RKO (cell line): ENCODE results near the gene VEZT.
"Not testable (repeated sequence)": the region's sequence is repeated elsewhere in the genome, so short reads cannot be mapped to it uniquely, and the experiment has no call there.

Experiments used
- DNase-seq: peaks from one replicate; pipeline ENCODE4 v3.0.0-alpha.2; 2016; ENCODE audit warnings: low spot score

Gene VEZT

DNA sequence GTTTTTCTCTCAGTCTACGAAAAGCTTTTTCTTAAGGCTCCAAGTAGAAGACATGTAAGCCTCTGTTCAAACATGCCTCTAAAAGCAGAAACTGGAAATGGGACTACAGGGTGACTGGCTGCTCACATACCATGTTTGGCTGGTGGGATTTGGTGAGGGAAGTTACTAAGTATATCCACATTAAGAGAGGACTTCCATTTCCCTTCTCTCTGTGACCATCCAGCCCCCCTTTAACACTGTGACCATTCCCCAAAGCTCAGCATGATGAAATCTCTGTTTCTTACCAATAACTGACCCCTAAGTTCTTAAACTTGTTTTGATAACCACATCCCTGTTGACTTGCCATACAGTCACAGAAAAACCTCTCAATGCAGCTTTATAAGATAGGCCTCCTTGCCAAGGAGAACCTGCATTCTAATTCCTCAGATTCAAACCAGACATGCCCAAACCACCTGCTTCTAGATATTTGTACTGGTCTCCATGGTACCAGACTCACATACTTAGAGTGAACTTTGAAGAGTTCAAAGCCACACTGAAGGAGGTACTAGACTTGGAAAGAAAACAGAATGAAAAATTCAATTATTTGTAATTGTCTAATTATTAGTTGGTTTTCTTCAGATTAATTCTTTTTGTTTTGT, 102.2 kb downstream of the VEZT start:
- DNase-seq = no peak

DNA sequence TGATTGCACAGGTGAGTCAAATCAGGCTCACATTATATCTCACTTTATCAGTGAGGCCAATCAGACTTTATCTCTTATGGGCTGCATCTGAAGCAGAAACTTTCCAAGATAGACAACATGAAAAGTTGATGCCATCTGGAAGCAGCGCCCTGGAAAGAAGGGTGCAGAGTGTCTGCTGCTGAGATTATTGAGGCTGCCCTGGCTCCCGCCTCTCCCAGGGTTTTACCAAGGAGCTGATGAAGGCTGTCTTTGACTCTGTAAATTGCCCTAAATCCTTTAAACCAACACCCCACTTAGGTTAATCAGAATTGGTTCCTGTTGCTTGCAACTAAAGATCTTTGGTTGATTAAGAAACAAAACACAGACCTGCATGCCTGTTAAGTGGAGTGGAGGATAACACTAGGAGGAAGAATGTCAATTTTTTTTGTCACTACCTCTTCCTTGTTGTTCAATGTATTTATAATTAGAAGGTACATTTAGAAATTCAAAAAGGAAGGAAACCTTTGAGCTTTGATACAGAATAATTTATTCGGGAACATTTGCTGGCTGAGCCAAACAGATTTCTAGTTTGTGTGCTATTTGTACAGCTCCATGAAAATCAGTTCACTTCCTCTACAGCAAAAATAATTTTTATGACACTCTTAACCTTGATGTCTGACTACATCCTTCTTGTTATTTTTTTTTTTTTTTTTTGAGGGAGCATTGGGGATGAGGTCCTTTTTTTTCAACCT, 104.1 kb downstream of the VEZT start:
- DNase-seq = no peak

- no peak for DNase-seq
Measured at GRCh38 chr12:95322326-95322725, 104.7 kb downstream of the VEZT start.

DNA sequence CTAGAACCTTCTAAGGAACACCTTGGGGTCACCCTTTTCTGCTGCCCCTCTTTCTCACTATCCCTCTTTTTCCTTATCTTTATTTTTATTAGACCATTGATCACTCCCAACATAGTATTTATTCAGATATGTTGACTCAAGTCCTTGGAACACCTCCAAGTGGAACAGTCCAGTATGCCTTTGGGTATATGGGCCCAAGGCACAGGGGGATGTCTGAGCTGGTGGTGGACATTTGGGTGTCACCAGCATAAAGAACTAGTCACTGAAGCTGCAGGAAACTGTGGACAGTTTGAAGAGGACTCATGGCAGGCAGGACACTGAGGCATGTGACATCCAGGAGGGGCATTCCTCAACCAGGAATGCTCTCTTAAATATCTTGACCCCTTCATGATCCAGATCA, 105.6 kb downstream of the VEZT start:
- no peak for DNase-seq

DNA sequence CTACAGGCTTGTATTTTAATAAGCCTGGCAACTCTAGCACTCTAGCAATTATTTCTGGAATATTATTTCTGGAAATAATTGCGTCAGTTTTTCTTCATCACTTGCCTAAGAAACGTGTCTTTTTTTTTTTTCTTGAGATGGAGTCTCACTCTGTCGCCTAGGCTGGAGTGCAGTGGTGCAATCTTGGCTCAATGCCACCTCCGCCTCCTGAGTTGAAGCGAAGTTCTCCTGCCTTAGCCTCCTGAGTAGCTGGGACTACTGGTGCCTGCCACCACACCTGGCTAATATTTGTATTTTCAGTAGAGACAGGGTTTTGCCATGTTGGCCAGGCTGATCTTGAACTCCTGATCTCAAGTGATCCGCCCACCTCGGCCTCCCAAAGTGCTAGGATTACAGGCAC, 106.6 kb downstream of the VEZT start:
- not testable (repeated sequence) for DNase-seq

DNA sequence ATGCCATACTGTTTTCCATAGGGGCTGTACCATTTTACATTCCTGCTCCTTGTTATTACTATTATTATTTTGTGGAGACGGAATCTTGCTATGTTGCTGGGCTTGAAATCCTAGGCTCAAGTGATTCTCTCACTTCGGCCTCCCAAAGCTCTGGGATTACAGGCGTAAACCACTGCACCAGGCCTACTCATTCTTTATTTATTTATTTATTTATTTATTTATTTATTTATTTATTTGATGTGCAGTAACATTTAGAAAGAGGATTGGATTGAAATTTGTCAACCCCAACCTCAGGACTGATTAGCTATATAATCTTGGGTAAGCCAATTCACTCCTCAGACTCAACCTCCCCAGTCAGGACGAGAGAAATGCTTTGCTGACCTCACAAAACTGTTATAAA, 107.9 kb downstream of the VEZT start:
- DNase-seq = no peak

GRCh38 chr12:95326445-95326844, 108.8 kb downstream of the VEZT start:
- DNase-seq = no peak

GRCh38 chr12:95326855-95327254, 109.2 kb downstream of the VEZT start:
- no peak for DNase-seq

GRCh38 chr12:95328708-95329107, 111.1 kb downstream of the VEZT start:
- DNase-seq = no peak

DNA sequence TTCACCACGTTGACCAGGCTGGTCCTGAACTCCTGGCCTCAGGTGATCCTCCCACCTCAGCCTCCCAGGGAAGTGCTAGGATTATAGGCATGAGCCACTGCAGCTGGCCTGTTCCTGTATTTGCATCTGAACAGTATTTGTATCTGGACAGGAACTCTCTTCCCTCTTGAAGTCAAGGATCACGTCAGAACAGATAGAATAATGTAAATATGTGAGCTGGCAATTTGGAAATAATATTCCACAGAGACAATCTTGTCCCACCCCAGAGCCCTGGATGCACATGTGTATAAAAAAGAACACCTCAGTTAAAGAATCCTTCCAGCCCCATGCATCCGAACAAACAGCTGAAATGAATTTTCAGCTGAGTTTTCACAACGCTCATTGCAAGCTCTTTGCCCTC, 118.3 kb downstream of the VEZT start:
- DNase-seq = no peak

- peak; percentile 39 for DNase-seq
Measured at GRCh38 chr12:95336387-95337067, 118.9 kb downstream of the VEZT start.

DNA sequence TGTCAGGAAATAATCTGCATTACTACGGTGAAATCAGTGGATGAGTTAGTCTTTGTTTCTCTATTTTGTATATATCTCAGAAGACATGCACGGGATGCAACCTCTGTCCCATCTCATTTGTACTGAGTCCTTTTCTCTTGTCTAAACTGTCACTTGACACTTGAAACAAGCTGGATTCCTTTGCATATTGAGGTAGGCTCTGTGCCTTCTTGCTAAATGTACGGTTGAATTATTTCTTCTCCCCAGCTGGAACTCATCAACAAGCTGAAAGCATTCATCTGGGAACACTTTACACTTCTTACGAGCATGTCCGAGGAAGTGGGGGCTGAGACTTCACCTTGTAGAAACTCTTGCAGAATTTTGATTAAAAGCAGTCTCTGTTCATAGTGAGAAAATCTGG, 119.5 kb downstream of the VEZT start:
- DNase-seq = no peak

DNA sequence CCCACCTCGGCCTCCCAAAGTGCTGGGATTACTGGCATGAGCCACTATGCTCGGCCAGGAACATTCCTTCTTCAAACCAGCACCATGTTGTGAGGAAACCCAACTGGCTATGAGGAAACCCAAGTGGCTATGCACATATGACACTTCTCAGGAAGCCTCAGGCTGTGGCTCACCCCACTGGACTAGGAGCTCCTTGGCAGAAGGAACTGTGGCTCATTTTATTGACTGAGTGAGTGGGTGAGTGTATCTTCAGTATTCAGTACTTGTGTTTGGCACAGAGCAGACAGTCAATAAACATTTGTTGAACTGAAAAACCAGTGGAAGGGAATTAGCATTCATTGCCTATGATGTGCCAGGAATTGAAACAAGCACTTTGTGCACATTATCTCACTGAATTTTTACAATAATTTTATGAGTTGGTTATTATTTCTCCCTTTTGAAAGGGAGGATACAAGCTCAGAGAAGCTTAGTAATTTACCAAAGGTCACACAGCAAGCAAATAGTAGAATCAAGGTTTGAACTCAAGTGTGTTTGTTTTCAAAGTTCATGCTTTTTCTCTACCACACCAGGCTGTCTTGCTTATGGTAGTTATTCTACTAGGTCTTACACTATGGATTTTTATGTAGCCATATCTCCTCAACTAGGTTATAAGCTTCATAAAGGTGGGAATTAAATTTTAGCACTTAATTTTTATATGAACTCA, 121.6 kb downstream of the VEZT start:
- DNase-seq = peak; percentile 9

- no peak for DNase-seq
Measured at GRCh38 chr12:95342008-95342407, 124.4 kb downstream of the VEZT start.

DNA sequence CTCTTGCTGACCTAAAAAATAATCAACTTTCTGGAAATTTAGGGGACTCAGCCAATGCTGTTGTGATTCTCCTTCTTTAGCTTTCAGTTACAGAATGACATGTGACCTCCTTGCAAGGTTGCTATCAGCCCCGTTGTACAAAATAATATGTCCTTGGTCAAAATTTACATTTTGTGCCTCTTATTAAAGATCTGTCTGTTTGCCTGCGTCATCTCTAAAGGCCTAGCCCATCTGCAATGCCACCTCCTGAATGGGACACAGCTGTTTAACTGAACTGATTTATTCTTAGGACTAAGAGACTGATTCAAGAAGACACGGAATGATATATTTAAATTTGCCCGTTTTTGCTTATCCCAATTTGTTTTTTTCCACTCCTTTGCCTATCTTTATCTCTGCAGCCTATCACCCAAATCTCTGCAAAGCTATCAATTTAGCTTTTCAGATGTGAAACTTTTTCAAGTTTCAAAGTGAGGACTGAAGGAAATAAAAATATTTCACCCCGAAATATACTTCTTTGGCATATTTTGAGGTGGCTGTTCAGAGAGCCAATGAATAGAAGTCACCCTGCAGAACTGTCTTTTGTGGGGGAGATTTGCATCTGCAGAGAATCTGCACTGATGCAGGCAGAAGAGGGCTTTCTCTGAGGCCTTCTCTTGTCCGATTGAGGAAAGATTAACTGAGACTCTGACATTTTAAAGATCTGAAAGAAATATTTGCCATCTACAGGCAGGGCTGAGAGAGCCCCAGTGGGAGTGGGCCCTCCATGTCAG, 126.0 kb downstream of the VEZT start:
- DNase-seq = no peak

DNA sequence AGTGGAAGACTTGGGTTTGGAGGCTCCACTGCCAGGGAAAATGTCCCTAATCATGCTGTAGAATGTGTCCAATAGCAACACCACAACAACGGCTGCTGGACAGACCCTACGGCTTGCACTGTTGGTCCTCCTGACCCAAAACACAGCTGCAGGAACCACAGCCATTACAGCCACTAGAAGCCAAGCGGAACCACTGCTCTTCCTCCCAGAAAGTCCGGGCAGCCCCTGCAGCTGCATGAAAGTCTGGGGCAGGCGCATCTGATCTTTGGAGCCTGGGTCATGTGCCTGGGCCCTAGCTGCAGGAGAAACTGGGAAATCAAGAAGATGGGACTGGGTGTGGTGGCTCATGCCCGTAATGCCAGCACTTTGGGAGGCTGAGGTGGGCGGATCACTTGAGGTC, 131.7 kb downstream of the VEZT start:
- no peak for DNase-seq

DNA sequence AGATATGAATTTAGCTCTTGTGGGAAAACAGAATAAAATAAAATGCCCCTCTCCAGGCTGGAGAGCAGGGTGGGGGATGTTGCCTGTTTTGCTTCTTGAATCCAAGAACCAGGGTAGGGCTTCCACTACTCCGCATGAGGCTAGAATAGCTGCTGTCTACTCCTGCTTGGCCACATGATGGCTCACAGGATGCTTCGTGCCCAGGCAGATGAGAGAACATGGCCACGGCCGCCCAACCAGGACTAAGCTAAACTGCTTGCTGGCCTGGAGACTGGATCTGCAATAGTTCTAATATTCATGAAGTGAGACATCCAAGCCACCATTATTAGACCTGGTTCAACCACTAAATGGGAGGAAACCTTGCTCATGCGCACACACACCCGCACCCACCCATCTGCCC, 134.1 kb downstream of the VEZT start:
- DNase-seq = no peak
